ENCODE data around the gene UBXN6. TPM values are rescaled to one million over a fixed set of nuclear protein-coding genes. Genes with fewer than 3 reads are reported as not detected.

Gene UBXN6
- total RNA-seq: 96.8 and 106 TPM in 2 replicates
- long read RNA-seq, transcript UBXN6-201 (11 exons, 1,943 nt): major isoform, 7 of 14 reads
- long read RNA-seq, partial matches to known transcripts: 5 of 14 reads
- long read RNA-seq, other reads (novel, unspliced or antisense): 2 of 14 reads

- no peaks in the 10 kb centered on the region for H3K36me3 Mint-ChIP-seq (ENCODE audit: unreplicated experiment)
- peak within 1 kb of the TSS; percentile 93 for H3K4me3 Mint-ChIP-seq (ENCODE audit: unreplicated experiment)
- H3K27ac Mint-ChIP-seq (ENCODE audit: unreplicated experiment): peak within 1 kb of the TSS; percentile 97
- no peak for TF ChIP-seq CTCF (IDR thresholded peaks at IDR 0.05)
- DNase-seq (ENCODE audit: extremely low spot score, unreplicated experiment): peak; percentile 98
- H3K4me1 Mint-ChIP-seq (ENCODE audit: unreplicated experiment): peaks cover 25% of the 10 kb centered on the region
- no peaks in the 10 kb centered on the region for H3K9me3 Mint-ChIP-seq (ENCODE audit: unreplicated experiment)
- H3K27me3 Mint-ChIP-seq (ENCODE audit: unreplicated experiment): no peaks in the 10 kb centered on the region
These were observed at the start of gene UBXN6 for GRCh38 chr19:4457654-4458395. TSS of gene UBXN6 (minus strand) at chr19:4457794. CDS start at chr19:4457697, 97 bp downstream.

- no peak for TF ChIP-seq CTCF (IDR thresholded peaks at IDR 0.05)
- no peak overlapping the region for H3K27ac Mint-ChIP-seq (ENCODE audit: unreplicated experiment)
- H3K36me3 Mint-ChIP-seq (ENCODE audit: unreplicated experiment): peaks cover 8% of the 10 kb centered on the region
- DNase-seq (ENCODE audit: extremely low spot score, unreplicated experiment): peak; percentile 83
- peaks cover 4% of the 10 kb centered on the region for H3K4me1 Mint-ChIP-seq (ENCODE audit: unreplicated experiment)
- H3K9me3 Mint-ChIP-seq (ENCODE audit: unreplicated experiment): no peaks in the 10 kb centered on the region
- no peaks in the 10 kb centered on the region for H3K27me3 Mint-ChIP-seq (ENCODE audit: unreplicated experiment)
- H3K4me3 Mint-ChIP-seq (ENCODE audit: unreplicated experiment): no peak overlapping the region
These were observed 49.5 kb upstream of the UBXN6 start for GRCh38 chr19:4507150-4507452.

- H3K4me3 Mint-ChIP-seq (ENCODE audit: unreplicated experiment): no peak overlapping the region
- no peak for TF ChIP-seq CTCF (IDR thresholded peaks at IDR 0.05)
- H3K27ac Mint-ChIP-seq (ENCODE audit: unreplicated experiment): no peak overlapping the region
- peaks cover 4% of the 10 kb centered on the region for H3K4me1 Mint-ChIP-seq (ENCODE audit: unreplicated experiment)
- DNase-seq (ENCODE audit: extremely low spot score, unreplicated experiment): no peak
- H3K27me3 Mint-ChIP-seq (ENCODE audit: unreplicated experiment): no peaks in the 10 kb centered on the region
- peaks cover 8% of the 10 kb centered on the region for H3K36me3 Mint-ChIP-seq (ENCODE audit: unreplicated experiment)
- no peaks in the 10 kb centered on the region for H3K9me3 Mint-ChIP-seq (ENCODE audit: unreplicated experiment)
These were observed 49.0 kb upstream of the UBXN6 start for GRCh38 chr19:4506449-4507149.

GRCh38 chr19:4505570-4506448 lies 48.2 kb upstream of the UBXN6 start:
- Mint-ChIP-seq H3K4me1 (ENCODE audit: unreplicated experiment) (peaks cover 4% of the 10 kb centered on the region), H3K36me3 (ENCODE audit: unreplicated experiment) (peaks cover 10% of the 10 kb centered on the region), H3K4me3 (ENCODE audit: unreplicated experiment) (no peak overlapping the region), H3K9me3 (ENCODE audit: unreplicated experiment) (no peaks in the 10 kb centered on the region), H3K27me3 (ENCODE audit: unreplicated experiment) (no peaks in the 10 kb centered on the region), H3K27ac (ENCODE audit: unreplicated experiment) (no peak overlapping the region)
- DNase-seq (ENCODE audit: extremely low spot score, unreplicated experiment): peak; percentile 81
- TF ChIP-seq CTCF (IDR thresholded peaks at IDR 0.05): no peak

Measured in osteocyte (in vitro differentiated cells).